ENCODE data around the gene PRDM15.

The PRDM15 gene

DNA sequence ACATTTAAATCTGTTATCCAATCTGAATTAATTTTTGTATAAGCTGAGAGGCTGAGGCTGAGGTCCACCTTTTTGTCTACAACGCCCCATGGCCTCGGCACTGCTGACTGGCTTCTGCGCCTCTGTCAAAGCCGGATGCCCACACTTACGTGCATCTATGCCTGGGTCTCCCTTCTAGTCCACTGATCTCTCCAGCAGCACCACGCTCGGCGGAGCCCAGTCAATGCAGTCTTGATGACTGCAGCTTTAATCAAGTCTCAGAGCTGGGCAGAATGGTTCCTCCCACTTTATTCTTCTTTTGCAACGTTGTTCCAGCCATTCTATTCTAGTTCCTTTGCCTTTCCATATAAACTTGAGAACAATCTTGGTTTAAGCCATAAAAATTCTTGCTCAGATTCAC lies 9.4 kb downstream of the PRDM15 start:
- no peak for DNase-seq (ENCODE audit: low read depth)
- H3K4me3 ChIP-seq (ENCODE audit: control insufficient read depth, low read depth, low read length): no peak overlapping the region
- TF ChIP-seq, protein P1, sequence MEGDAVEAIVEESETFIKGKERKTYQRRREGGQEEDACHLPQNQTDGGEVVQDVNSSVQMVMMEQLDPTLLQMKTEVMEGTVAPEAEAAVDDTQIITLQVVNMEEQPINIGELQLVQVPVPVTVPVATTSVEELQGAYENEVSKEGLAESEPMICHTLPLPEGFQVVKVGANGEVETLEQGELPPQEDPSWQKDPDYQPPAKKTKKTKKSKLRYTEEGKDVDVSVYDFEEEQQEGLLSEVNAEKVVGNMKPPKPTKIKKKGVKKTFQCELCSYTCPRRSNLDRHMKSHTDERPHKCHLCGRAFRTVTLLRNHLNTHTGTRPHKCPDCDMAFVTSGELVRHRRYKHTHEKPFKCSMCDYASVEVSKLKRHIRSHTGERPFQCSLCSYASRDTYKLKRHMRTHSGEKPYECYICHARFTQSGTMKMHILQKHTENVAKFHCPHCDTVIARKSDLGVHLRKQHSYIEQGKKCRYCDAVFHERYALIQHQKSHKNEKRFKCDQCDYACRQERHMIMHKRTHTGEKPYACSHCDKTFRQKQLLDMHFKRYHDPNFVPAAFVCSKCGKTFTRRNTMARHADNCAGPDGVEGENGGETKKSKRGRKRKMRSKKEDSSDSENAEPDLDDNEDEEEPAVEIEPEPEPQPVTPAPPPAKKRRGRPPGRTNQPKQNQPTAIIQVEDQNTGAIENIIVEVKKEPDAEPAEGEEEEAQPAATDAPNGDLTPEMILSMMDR (IDR thresholded peaks at IDR 0.05; ENCODE audit: control insufficient read depth, insufficient read depth, low read depth, low read length, missing control alignments): no peak

DNA sequence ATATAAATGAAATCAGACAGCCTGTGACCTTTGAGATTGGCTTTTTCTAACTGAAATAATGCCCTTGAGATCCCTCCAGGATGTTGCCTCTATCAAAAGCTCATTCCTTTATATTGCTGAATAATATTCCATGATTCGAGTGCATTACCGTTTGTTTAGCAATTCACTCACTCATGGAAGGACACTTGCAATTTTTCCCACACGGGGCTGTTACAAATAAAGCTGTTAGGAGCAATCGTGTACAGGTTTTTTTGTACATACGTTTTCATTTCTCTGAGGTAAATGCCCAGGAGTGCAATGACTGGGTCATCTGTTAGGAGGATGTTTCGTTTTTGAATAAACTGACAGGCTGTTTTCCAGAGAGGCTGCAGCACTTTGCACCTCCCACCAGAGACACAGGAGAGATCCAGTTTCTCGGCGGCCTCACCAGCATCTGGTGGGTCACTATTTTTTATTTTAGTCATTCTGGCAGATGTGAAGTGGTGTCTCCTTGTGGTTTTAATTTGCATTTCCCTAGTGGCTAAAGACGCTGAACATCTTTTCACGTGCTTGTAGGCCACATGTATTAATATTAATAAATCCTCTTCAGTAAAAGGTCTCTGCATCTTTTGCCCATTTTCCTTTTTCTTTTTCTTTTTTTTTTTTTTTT lies 11.0 kb downstream of the PRDM15 start:
- no peak overlapping the region for H3K4me3 ChIP-seq (ENCODE audit: control insufficient read depth, low read depth, low read length)
- TF ChIP-seq, protein P1 (IDR thresholded peaks at IDR 0.05; ENCODE audit: control insufficient read depth, insufficient read depth, low read depth, low read length, missing control alignments): no peak
- DNase-seq (ENCODE audit: low read depth): no peak

DNA sequence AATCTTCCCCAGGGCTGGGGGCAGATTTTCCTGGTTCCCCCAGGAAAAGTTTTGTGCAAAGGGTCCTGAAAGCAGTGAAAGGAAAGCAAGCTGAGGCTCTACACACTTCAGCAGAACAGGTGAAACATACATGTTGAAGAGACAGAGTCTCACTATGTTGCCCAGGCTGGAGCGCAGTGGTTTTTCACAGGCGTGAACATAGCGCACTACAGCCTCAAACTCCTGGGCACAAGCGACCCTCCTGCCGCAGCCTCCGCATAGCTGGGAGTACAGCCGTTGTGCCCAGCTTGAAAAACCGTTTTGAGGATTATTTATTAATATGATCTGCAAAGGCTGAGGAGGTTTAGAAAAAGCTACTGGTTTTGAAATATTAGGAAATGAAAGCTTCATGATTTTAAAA lies 11.8 kb downstream of the PRDM15 start:
- no peak overlapping the region for H3K4me3 ChIP-seq (ENCODE audit: control insufficient read depth, low read depth, low read length)
- TF ChIP-seq, protein P1 (IDR thresholded peaks at IDR 0.05; ENCODE audit: control insufficient read depth, insufficient read depth, low read depth, low read length, missing control alignments): no peak
- no peak for DNase-seq (ENCODE audit: low read depth)

DNA sequence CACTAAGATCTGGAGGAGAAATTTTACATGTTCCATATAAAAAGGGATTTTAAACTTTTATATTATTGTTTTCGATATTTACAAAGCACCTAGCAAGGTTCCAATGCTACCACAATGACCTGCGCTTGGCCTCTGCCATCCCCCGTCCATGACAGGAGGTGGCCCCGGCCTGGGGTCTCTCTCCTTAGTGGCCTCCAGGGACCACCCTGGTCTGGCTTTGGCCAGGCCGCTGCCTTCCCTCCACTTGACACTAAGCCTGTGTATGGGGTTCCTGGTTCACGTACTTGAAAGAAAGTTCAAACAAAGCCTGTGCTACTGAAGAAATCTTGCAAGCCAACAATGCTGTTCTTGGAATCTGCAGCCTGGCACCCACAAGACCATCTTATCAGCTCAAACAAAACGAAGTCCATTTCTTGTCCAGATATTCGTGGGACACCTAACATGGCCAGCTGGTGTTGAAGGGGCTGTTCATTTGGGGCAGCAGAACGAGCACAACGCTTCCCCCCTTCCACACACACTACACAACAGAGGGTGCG lies 12.8 kb downstream of the PRDM15 start:
- H3K4me3 ChIP-seq (ENCODE audit: control insufficient read depth, low read depth, low read length): no peak overlapping the region
- no peak for DNase-seq (ENCODE audit: low read depth)
- TF ChIP-seq, protein P1 (IDR thresholded peaks at IDR 0.05; ENCODE audit: control insufficient read depth, insufficient read depth, low read depth, low read length, missing control alignments): no peak

DNA sequence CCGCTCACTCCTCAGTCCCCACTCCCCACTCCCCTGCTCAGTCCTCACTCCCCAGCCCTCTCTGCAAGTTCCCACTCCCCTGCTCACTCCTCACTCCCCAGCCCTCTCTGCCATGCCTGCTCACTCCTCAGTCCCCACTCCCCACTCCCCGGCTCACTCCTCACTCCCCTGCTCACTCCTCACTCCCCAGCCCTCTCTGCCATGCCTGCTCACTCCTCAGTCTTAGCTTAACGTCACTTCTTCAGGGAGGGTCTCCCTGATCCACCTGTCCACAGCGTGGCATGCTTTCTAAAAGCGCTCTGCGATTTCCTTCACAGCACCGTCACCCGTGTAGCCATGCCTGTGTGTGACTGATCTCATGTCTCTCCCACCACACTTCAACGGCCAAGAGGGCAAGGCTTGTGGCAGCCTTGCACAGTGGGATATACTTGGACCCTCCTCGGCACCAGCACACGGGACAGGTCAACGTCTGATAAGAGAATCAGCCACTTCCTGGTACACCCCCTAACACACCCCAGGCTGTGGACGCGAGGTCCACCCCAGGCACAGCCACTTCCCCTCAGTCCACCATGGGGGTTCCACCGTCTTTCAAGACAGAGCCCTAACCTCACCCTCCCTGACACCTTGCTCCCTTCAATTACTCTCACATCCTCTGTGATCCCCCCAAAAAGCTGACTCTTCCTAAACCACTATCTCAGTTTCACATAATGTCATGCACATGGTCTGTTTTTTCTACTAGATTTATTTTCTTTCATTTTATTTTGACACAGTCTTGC lies 14.0 kb downstream of the PRDM15 start:
- no peak overlapping the region for H3K4me3 ChIP-seq (ENCODE audit: control insufficient read depth, low read depth, low read length)
- TF ChIP-seq, protein P1 (IDR thresholded peaks at IDR 0.05; ENCODE audit: control insufficient read depth, insufficient read depth, low read depth, low read length, missing control alignments): no peak
- no peak for DNase-seq (ENCODE audit: low read depth)

DNA sequence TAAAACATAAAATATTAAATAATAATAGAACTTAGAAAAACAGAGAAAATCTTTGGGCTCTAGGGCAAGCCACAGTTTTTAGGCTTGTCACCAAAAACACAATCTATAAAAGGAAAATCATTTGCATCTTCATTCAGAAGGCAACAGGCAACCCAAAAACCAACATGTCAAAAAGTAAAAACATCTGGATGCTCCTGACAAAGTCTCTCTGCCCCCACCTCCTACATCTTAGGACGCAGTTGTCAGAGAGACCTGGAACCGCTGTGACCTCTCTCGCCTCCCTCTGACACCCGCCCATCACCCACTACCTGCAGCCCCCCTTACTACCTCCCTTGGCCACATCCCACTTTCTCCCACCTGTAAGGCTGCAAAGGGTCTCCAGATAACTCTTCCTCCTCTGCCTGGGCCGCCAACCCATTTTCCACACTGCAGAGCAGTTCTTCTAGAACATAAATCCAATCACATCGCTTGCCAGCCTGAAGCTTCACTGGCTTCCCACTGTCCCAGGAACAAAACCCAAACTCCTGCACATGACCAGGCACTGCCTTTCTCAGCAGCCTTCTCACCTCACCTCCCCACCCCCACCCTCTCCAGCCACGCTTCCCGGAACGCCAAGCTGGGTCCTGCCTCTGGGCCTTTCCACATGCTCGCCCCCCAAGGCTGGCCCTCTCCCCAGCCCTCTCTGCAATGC lies 14.7 kb downstream of the PRDM15 start:
- TF ChIP-seq, protein P1 (IDR thresholded peaks at IDR 0.05; ENCODE audit: control insufficient read depth, insufficient read depth, low read depth, low read length, missing control alignments): no peak
- H3K4me3 ChIP-seq (ENCODE audit: control insufficient read depth, low read depth, low read length): no peak overlapping the region
- no peak for DNase-seq (ENCODE audit: low read depth)
